GM20431 (cell line): ENCODE data around the gene ADAMTS12.

Experiments
- in situ Hi-C: fragments of 300-500 bp; cut with MseI, MboI; formaldehyde crosslinking; loops from one replicate; pipeline ENCODE4 v1.15.0; 2020; ENCODE audit warnings: low sequenced_read_pairs; ENCODE audit not compliant: unreplicated experiment

The ADAMTS12 gene

DNA sequence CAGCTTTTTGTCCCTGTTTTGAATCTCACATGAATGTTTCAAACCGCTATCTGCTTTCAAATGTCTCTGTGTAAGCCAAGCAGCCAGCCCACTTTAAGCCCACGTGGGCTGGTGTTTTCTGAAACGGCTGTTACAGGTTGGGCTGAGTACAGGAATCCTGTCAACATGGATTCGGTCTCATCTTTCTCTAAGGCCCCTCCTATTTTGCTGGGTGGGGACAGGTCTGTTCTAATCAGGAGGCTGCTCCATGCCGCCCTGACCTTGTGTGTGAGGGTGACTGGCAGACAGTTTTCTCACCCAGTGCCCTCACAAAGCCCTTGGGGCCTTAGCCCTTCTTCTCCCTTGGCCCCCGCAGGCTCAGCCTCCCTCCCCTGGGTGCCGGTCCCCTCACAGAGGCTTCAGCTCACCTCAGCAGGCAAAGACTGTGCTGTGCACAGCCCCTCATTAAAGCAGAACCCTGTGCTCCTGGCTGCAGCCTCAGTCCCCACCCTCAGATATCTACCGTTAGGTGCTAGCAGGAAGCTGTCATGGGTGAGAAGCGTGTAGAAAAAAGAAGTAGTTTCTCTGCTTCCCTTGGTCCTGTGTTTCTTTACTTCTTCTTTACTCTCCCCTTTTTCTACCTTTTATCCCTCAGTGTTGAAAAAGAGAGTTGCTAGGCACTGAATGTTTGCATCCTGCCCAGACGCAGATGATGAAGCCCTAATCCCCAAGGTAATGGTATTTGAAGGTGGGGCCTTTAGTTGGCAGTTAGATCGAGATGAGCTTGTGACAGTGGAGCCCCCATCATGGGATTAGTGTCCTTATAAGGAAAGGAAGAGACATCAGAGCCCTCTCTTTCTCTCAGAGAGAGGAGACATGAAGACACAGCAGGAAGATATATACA lies 205.7 kb downstream of the ADAMTS12 start:
- in situ Hi-C loops = no loop called here

DNA sequence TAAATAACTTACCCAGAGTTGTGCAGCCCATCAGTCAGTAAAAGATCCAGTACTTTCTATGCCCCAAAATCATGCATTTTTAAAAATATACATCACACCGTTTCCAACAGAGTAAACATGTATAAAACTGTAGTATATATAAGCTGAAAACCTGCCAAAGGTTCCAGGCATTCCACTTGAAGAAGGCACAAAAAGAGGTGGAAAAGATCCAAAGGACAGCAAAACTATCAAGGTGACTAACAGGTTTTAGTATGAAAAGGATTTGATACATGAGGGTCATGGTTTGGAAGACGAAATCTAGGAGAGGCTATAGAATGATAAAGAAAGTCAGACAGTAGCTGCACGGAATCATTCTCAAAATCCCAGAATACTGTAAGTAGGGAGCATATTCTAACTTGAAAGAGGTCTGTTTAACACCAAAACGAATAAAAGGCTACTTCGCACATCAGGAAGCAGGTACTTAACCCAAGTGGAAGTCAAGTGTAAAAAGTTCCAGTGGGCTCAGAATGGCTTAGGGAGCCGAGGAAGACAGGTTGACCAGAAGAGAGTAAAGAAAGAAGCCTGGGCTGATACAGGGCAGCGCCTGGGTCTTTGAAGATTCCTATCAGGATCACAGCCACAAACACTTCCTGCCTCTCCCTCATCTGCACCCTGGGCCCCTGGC lies 207.2 kb downstream of the ADAMTS12 start:
- in situ Hi-C loops = no loop called here

GRCh38 chr5:33679791-33680190 lies 212.0 kb downstream of the ADAMTS12 start:
- in situ Hi-C loops = no loop called here

DNA sequence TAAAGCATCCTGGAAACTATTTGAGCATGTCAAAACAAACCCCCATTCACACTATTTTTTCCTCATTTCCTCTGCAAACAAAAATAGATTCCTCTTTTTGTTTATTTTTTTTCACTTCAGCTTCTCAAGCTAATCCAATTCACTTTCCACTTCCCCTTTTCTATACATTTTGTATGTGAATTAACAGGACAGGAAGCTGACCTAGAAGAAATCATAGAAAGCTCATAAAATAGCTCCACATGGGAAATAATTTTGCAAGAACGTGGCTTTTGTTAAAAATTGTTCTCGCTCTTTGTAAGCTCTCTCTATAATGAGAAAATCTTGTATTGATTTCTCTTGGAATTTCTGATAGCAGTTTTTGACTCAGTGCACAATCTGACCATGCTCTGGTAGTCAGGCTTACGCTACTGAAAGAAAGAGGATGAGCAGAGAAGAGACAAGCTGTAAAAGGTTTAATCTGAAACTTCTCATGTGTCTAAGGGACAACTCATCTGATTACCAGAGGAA lies 215.8 kb downstream of the ADAMTS12 start:
- in situ Hi-C loops = no loop called here

DNA sequence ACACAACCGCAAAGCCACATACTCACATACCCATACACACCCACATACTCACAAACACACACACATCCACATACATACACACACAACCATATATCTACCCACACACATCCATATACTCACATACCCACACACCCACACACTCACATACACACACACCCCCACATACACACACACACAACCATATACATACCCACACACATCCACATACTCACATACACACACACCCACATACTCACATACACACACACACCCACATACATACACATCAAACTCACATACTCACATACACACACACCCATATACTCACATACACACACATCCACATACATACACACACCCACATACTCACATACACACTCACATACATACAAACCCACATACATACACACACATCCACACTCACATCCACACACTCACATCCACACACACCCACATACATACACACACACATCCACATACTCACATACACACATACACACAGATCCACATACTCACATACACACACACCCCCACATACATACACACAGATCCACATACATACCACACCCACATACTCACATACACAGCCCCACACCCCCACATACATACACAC lies 220.0 kb downstream of the ADAMTS12 start:
- in situ Hi-C loops = no loop called here

- in situ Hi-C loops = no loop called here
Observed at GRCh38 chr5:33662722-33663427, 228.9 kb downstream of the ADAMTS12 start.

DNA sequence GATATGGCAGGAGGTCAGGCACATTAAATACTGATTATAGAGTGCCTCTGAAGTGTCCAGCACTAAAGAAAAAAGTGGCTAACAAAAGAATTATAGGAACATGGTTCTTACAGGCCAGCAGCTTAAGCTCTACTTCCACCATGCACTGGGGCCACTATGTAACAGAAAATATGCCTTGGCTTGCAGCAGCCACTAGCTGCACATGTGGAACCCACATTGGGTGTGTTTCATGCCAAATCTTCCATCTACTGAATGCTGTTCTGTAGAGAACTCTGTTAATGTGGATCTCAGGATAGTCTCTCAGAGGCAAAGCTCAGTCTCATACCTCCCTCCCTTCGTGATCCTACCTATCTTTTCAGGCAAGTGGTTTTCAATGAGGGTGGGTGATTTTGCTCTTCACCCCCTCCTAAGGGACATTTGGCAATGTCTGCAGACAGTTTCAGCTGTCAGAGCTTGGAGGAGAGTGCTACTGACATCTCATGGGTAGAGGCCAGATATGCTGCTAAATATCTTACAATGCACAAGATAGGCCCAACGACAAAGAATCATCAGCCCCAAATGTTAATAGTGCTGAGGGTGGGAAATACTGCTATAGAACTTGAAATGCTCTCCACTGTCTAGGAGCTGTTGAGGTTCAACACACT lies 232.1 kb downstream of the ADAMTS12 start:
- in situ Hi-C loops = no loop called here

DNA sequence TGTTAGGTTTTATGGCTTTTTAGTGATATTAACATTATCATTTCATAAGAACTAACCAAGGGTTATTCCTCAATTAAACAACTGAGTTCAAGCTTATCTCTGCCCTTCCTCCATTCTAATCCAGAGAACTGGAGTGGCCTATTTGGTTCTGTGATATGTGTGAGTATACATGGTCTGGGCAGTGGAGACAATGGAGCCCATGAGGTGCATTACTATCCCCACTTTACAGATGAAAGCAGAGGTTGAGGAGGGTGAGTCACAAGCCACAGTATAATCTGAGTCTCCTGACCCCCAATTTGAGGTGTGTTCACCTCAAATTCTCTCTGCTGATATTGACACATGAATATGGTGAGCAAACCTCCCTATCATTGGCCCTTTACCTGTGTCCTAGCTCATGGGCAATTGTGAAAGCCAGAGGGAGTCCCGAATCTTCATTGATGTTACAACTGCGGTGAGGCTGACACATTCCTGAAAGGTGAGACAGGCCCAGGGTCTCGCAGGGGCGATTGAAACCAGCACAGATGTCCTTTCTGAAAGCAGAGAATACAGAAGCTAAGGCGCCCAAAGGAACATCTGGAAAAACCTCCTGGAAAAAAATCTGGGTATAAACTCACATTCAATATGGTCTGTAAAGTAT lies 233.9 kb downstream of the ADAMTS12 start:
- in situ Hi-C loops = no loop called here

GRCh38 chr5:33657176-33657575 lies 234.6 kb downstream of the ADAMTS12 start:
- in situ Hi-C loops = no loop called here

DNA sequence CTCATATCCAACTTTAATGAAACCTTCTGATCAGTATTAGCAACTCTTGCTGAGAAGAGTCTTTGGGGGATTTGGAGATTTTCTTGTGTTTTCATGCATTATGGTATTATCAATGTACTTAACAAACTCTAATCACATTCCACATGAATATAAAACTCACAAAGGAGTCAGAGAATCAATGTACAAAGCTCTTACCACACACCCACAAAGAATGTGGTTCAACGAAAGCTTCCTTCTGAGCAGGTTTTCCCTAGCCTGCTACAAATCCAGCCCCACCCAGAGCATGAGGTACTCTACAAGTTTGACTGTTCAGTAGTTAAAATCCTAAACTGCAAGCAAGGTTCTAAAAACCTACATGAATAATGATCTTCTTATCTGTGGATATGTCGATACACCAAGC lies 240.9 kb downstream of the ADAMTS12 start:
- in situ Hi-C loops = no loop called here

DNA sequence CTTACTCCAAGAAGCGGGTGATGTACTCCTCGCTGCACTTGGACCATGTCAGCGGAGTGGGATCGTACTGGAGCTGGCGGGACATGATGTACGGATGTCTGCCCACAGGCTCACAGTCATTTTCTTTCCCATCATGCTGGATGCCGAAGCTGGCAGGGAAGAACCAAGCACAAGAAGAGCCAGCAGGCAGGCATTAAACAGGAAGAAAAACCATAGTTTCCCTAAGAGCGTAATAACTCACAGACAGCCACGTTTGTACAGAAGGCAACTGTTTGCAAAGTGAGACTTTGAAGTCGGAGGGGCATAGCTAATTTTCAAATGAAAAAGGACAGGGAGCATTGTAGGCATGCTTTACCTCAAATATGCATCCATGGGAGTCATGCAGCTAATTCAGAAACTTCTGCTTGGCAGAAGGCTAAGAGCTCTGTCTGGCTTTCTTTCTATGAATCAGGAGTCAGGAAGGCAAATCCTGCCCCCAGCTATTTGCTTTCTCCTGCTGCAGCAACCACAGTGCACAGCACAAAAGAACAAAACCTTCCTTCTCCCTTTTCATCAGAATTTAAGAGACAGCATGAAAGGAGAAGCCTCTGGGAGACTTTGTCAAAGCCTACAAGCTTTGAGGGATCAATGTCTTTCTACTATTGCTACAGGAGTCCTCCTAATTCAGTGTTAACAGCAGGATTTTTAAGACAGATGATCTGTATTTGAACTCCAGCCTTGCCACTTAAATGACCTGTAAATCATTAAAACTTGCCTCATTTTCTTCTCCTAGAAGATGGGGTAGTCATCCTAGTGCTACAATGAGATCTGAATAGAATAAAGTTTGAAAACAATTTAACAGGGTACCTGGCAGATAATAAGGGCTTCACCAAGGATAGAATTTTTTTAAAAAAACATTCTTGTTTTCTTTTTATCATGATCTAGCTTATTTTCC lies 242.0 kb downstream of the ADAMTS12 start:
- in situ Hi-C loops = no loop called here

DNA sequence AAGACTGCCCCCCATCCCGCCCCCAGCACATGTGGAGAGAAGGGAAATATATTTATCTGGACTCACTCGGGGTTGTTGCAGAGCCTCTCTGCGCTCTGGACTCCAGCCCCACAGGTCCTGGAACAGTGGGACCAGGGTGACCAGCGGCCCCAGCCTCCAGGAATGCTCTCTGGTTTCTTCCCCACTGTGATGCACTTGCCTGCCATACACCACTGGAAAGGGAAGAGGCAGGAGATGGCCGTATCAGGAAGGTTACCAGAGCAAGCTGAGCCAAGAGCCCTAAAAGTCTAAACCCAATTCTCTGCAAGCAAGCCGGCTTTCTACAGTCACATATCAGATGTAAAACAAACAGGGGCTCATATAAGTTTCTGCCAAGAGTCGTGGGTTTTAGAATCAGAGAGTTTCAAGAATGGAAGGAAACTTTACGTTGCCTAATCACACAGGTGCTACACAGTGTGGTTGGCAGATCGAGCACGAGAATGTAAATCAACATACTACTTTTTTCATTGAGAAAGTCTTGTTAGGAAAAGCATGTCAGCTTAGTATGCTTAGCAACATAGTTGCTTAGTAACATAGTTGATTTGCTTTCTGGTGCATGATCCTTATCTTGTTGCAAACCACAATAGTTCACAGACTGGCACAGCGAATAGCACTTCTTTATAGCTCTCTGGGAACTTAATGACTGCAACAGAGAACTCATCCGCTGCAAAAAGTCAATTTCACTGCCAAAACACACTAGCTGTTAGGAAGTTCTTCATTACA lies 249.9 kb downstream of the ADAMTS12 start:
- in situ Hi-C loops = no loop called here

DNA sequence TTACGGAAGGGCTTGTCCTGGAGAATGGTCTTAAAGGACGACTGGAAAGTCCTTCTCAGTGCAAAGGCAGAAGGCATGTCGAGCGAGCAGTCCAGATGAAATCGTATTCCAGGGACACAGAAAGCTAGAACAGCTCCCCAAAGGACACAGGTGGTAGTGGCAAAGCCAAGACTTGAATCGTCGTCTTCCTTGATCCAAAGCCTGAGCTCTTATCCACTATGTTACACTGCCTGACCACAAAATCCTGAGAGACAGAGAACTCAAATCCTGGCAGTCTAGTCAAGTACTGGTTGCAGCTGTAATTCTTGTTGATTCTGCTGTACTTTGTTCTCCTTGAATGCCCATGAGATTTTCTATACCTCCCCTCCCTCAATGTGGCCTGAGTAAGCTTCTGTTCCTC lies 252.3 kb downstream of the ADAMTS12 start:
- in situ Hi-C loops = no loop called here

DNA sequence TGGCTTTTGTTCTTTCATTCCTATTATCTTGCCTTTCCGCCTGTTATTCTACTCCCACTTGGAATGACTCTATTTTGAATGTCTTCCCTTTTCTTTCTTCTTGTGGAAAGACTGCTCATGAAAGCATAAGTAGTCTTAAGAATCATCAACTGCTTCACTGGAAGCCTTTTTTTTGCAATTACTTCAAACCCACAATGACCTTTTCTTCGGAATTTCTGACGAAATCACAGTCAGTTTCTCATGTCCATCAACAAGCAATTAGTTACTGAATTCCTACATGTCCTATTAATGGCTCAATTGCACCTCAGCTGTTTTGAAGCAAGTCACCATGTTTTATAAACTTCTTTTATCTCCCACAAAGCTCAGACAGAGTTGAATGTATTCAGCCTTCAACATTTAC lies 254.8 kb downstream of the ADAMTS12 start:
- in situ Hi-C loops = no loop called here

DNA sequence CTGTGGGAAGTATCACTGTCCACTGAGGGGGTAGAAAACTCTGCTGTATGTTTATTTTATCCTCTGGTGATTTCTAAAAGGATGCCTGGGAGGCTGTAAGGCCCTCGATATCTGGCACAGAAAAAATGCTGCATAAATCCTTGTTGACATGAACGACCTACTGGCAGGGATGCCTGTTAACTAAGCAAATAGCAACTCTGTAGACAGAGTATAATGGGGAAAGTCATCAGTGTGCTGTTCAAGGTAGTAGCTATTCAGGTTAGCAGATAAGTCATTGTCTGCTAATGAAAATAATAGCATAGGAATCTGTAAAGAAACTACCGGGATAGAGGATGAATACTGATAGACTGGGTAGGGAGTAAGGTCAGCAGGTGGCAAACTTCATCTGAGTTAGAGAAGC lies 256.2 kb downstream of the ADAMTS12 start:
- in situ Hi-C loops = no loop called here

- in situ Hi-C loops = no loop called here
Observed at GRCh38 chr5:33633699-33634098, 258.1 kb downstream of the ADAMTS12 start.

DNA sequence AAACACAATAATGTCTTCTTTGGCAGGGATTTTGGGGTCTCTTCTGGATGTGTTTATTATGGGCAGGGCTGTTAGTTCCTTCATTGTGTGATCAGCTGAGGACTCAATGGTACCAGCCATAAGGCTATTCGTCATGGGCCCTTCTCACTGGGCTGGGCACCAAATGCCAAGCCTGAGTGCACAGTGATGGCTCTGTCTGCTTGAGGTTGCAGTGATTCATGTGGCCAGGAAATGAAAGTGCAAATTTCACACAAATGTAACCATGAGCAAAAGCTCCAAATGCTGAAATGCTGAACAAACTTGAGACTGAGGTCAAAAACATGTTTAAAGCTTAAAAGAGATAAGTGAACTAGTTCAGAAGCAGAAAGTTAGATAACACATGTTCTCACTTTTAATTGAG lies 260.0 kb downstream of the ADAMTS12 start:
- in situ Hi-C loops = no loop called here

DNA sequence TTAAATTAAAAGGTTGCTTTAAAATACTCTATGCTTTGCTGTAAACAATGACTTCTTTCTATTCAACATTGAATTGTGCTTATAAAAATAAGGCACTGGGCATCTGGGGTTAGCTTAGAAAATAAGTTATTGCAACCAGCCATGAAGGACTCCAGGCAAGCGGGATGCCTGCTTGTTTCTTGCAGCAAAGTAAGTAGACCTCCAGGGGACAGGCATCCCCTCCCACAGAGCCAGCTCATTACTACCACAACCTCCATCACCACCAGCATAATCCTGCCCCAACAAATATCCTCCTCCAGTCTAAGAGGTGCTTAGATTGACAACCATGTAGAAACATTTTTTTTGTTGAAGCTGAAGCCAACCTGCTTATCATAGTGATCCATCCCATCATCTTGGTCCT lies 260.7 kb downstream of the ADAMTS12 start:
- in situ Hi-C loops = no loop called here
